Endothelial cell of umbilical vein (primary cell): ENCODE measurements around the gene GINS3. TPM values are rescaled to one million over a fixed set of nuclear protein-coding genes. Genes with fewer than 3 reads are reported as not detected.

ENCODE experiments used
- BruUV-seq: library from RNA; stranded (reverse); fragments of 400-500 nt; replicated peaks from 2 replicates; lab custom pipeline; 2021; lab: Mats Ljungman, UMichigan
- CTCF ChIA-PET: fragments of 300-600, 350-600 bp; sonication (Branson Sonifier 250); formaldehyde crosslinking; loops from one replicate; lab custom pipeline; 2021; ENCODE audit warnings: antibody characterized with exemption, inconsistent platforms; lab: Charles Lee
- POLR2A ChIA-PET: fragments of 300-600, 350-600 bp; sonication (Branson Sonifier 250); formaldehyde crosslinking; loops from one replicate; lab custom pipeline; 2021; ENCODE audit warnings: antibody characterized with exemption, inconsistent platforms; lab: Charles Lee
- DNase-seq: peaks from one replicate; pipeline ENCODE4 v3.0.0-alpha.2; 2011; ENCODE audit warnings: low read depth, low spot score
- FAIRE-seq: peaks from 2 replicates; lab custom pipeline; 2011; peaks lifted over from hg19 to GRCh38; lab: Jason Lieb, UNC
- H2AFZ ChIP-seq: 2 replicates; pipeline ENCODE4 v1.6.0; 2012; ENCODE audit warnings: low read depth, low read length, control low read depth, inconsistent platforms
- H3K27ac ChIP-seq: 2 replicates; pipeline ENCODE4 v1.5.1; 2011; ENCODE audit warnings: low read depth, mild to moderate bottlenecking, control low read depth, low read length, moderate library complexity; ENCODE audit not compliant: insufficient read depth
- H3K27me3 ChIP-seq, 2 experiments: 2 replicates each; pipeline versions ENCODE4 v1.6.0 to v1.6.1; 2011; ENCODE audit warnings: low read length in 2 of 2, mixed read lengths in 1 of 2; ENCODE audit not compliant: control insufficient read depth in 2 of 2, insufficient read depth in 2 of 2
- H3K36me3 ChIP-seq, 2 experiments: 2 replicates in 1 of 2; 3 replicates in 1 of 2; pipeline ENCODE4 v1.5.1; 2011; ENCODE audit warnings: low read length in 2 of 2, mild to moderate bottlenecking in 1 of 2, moderate library complexity in 1 of 2; ENCODE audit not compliant: control insufficient read depth in 2 of 2, insufficient read depth in 2 of 2; ENCODE audit errors: extremely low read depth in 1 of 2
- H3K4me1 ChIP-seq: 3 replicates; pipeline ENCODE4 v1.5.1; 2011; ENCODE audit warnings: mild to moderate bottlenecking, low read length; ENCODE audit not compliant: control insufficient read depth, insufficient read depth; ENCODE audit errors: extremely low read depth
- H3K4me2 ChIP-seq: 2 replicates; pipeline ENCODE4 v1.6.1; 2011; ENCODE audit warnings: low read length, control low read depth, mixed read lengths; ENCODE audit not compliant: insufficient read depth
- H3K4me3 ChIP-seq, 3 experiments: fragments of 200-600 bp in 1 of 3; sonication (generic), shearing (Covaris generic) in 1 of 3; replicated peaks in 1 of 3; 2 replicates each; pipeline ENCODE4 v1.5.1; 2011 to 2016; ENCODE audit warnings: control low read depth in 3 of 3, low read length in 3 of 3, mild to moderate bottlenecking in 2 of 3, inconsistent platforms in 1 of 3, low read depth in 1 of 3, moderate library complexity in 1 of 3; ENCODE audit not compliant: insufficient read depth in 1 of 3
- H3K79me2 ChIP-seq: 2 replicates; pipeline ENCODE4 v1.6.0; 2012; ENCODE audit warnings: low read length, inconsistent platforms; ENCODE audit not compliant: control insufficient read depth, insufficient read depth
- H3K9ac ChIP-seq: replicated peaks from 2 replicates; pipeline ENCODE3; 2011; ENCODE audit warnings: low read length, control low read depth; ENCODE audit not compliant: insufficient read depth; ENCODE audit errors: extremely low read depth
- H3K9me1 ChIP-seq: replicated peaks from 3 replicates; pipeline ENCODE4 v1.6.0; 2011; ENCODE audit warnings: mild to moderate bottlenecking, low read length; ENCODE audit not compliant: control insufficient read depth, insufficient read depth; ENCODE audit errors: extremely low read depth
- H3K9me3 ChIP-seq: replicated peaks from 2 replicates; pipeline ENCODE4 v1.5.1; 2012; ENCODE audit warnings: low read length, inconsistent platforms; ENCODE audit not compliant: control insufficient read depth, insufficient read depth
- H4K20me1 ChIP-seq: replicated peaks from 2 replicates; pipeline ENCODE3; 2011; ENCODE audit warnings: mild to moderate bottlenecking, low read length; ENCODE audit not compliant: control insufficient read depth, insufficient read depth; ENCODE audit errors: extremely low read depth
- CTCF ChIP-seq, 2 donors: IDR thresholded peaks; 1 replicate in 1 of 2; 2 replicates in 1 of 2; pipeline ENCODE4 v1.5.1; 2011; ENCODE audit warnings: low read length in 2 of 2, mild to moderate bottlenecking in 2 of 2, moderate library complexity in 2 of 2, control low read depth in 1 of 2, inconsistent platforms in 1 of 2, low read depth in 1 of 2; ENCODE audit not compliant: insufficient read depth in 1 of 2; ENCODE audit errors: extremely low read depth in 1 of 2
- EZH2 ChIP-seq: IDR thresholded peaks from 2 replicates; pipeline ENCODE4 v1.6.1; 2012; ENCODE audit warnings: borderline replicate concordance, low read depth, mild to moderate bottlenecking, moderate library complexity, low read length, inconsistent platforms; ENCODE audit not compliant: severe bottlenecking
- FOS ChIP-seq: IDR thresholded peaks from 2 replicates; pipeline ENCODE4 v1.6.1; 2011; ENCODE audit warnings: mild to moderate bottlenecking, low read length, moderate library complexity, borderline replicate concordance; ENCODE audit not compliant: insufficient read depth
- GATA2 ChIP-seq: IDR thresholded peaks from 2 replicates; pipeline ENCODE4 v1.7.0; 2011; ENCODE audit warnings: low read depth, mild to moderate bottlenecking, moderate library complexity, mixed read lengths, low read length; ENCODE audit not compliant: insufficient read length, insufficient read depth
- JUN ChIP-seq: IDR thresholded peaks from 2 replicates; pipeline ENCODE4 v1.6.1; 2011; ENCODE audit warnings: borderline replicate concordance, low read depth; ENCODE audit not compliant: insufficient read length, insufficient read depth
- MAX ChIP-seq: IDR thresholded peaks from 2 replicates; pipeline ENCODE4 v1.6.1; 2011; ENCODE audit not compliant: insufficient read depth, insufficient read length
- MYC ChIP-seq: IDR thresholded peaks from one replicate; pipeline ENCODE4 v1.6.1; 2011; ENCODE audit warnings: mild to moderate bottlenecking, low read depth, low read length
- POLR2AphosphoS5 ChIP-seq: IDR thresholded peaks from 2 replicates; pipeline ENCODE4 v1.6.1; 2012; ENCODE audit warnings: low read depth, mild to moderate bottlenecking, control low read depth, low read length, moderate library complexity; ENCODE audit not compliant: insufficient read depth
- dilution Hi-C: fragments of 300-500 bp; cut with MboI; formaldehyde crosslinking; loops from one replicate; pipeline ENCODE4 v1.15.0; 2019; ENCODE audit warnings: low sequenced_read_pairs; ENCODE audit not compliant: extremely low pct_ligation_motif_present
- intact Hi-C: fragments of 100-400 bp; cut with micrococcal nuclease; formaldehyde crosslinking; loops from one replicate; pipeline ENCODE4 v1.10.0; 2022
- polyA plus RNA-seq, 4 experiments: library from polyadenylated mRNA; depleted of rRNA in 3 of 4; stranded (reverse) in 3 of 4; unstranded in 1 of 4; fragments of >200 nt; gene quantifications; 2 replicates each; pipeline versions ENCODE4 v1.2.1 to v1.2.3, GENCODE V29; 2011 to 2012; ENCODE audit warnings: missing spikeins in 1 of 4
- total RNA-seq: library from RNA; stranded (reverse); gene quantifications from 2 replicates; pipeline ENCODE4 v1.2.3, GENCODE V29; 2021

GINS3 gene
- total and polyA plus RNA-seq, 2 donors (not counting 3 experiments of a cell fraction or from before 2014, with no cell fraction given), result 17.2 to 24.1 TPM

- no TSS peak for BruUV-seq
- peak; percentile 53 for FAIRE-seq
- POLR2A ChIA-PET, result no interaction called here
Measured at GRCh38 chr16:58433569-58433951, 41.3 kb downstream of the GINS3 start.

More at GRCh38 chr16:58433569-58433951, 41.3 kb downstream of the GINS3 start:
- intact Hi-C loops, result no loop called here
- Histone ChIP-seq H3K79me2 (no peaks in the 10 kb centered on the region), H3K4me1 (no peaks in the 10 kb centered on the region), H3K4me2 (no peak overlapping the region), H3K27ac (no peak overlapping the region), H3K9me3 (no peaks in the 10 kb centered on the region), H3K9me1 (no peaks in the 10 kb centered on the region), H3K4me3 (no peak overlapping the region), H3K36me3 (no peaks in the 10 kb centered on the region), H2AFZ (no peak overlapping the region), H3K9ac (no peak overlapping the region), H4K20me1 (no peaks in the 10 kb centered on the region), H3K27me3 (no peaks in the 10 kb centered on the region)
- DNase-seq, result no peak
- no peak for TF ChIP-seq GATA2
- TF ChIP-seq FOS, result no peak
- no peak for TF ChIP-seq POLR2AphosphoS5
- no peak for TF ChIP-seq JUN
- no peak for TF ChIP-seq CTCF (IDR thresholded peaks at IDR 0.05; ENCODE audit: extremely low read depth in 1 of 2, insufficient read depth in 1 of 2, low read depth in 1 of 2, low read length in 2 of 2)
- TF ChIP-seq MAX, result no peak
- no peak for TF ChIP-seq MYC
- no peak for TF ChIP-seq EZH2
- CTCF ChIA-PET, result interaction anchor here (1.2 kb wide), 1 partner anchor 54 kb away, joined by 4 read pairs; no protein-coding TSS in a partner anchor
- dilution Hi-C loops, result no loop called here
